NCI-H187 (cell line): Measurements from ENCODE around the gene CDR2.
A peak's percentile ranks its signal among the peaks of the same experiment; 100 is the strongest.
"Not testable (repeated sequence)": the region's sequence is repeated elsewhere in the genome, so short reads cannot be mapped to it uniquely, and the experiment has no call there.

Source experiments
- DNase-seq, 2 experiments: peaks; one replicate each; lab custom pipeline; 2025; lab: John Stamatoyannopoulos, UW

The CDR2 gene

GRCh38 chr16:22374311-22375116 is at the start of gene CDR2:
CDR2 (minus strand) TSS chr16:22374619; CDS start chr16:22374309, 310 bp downstream.
- peak; percentile 75 to 85 for DNase-seq

GRCh38 chr16:22423716-22424115 is 49.3 kb upstream of the CDR2 start:
- no peak for DNase-seq

- no peak for DNase-seq
These were observed 46.7 kb upstream of the CDR2 start for GRCh38 chr16:22421136-22421535.

GRCh38 chr16:22420606-22421135 is 46.3 kb upstream of the CDR2 start:
- no peak for DNase-seq

- no peak for DNase-seq
These were observed 45.5 kb upstream of the CDR2 start for GRCh38 chr16:22419908-22420307.

- DNase-seq = no peak
These were observed 44.4 kb upstream of the CDR2 start for GRCh38 chr16:22418826-22419225.

- not testable (repeated sequence) for DNase-seq
These were observed 43.4 kb upstream of the CDR2 start for GRCh38 chr16:22417798-22418197.

GRCh38 chr16:22417019-22417418 is 42.6 kb upstream of the CDR2 start:
- no peak for DNase-seq

GRCh38 chr16:22413819-22414218 is 39.4 kb upstream of the CDR2 start:
- DNase-seq = no peak

GRCh38 chr16:22407486-22407885 is 33.1 kb upstream of the CDR2 start:
- no peak for DNase-seq

- no peak for DNase-seq
These were observed 27.8 kb upstream of the CDR2 start for GRCh38 chr16:22402191-22402590.

GRCh38 chr16:22400900-22401299 is 26.5 kb upstream of the CDR2 start:
- no peak for DNase-seq

- DNase-seq = no peak
These were observed 23.5 kb upstream of the CDR2 start for GRCh38 chr16:22397931-22398330.

GRCh38 chr16:22397464-22397863 is 23.0 kb upstream of the CDR2 start:
- DNase-seq = no peak

- DNase-seq = no peak
These were observed 21.5 kb upstream of the CDR2 start for GRCh38 chr16:22395960-22396359.

GRCh38 chr16:22394121-22394520 is 19.7 kb upstream of the CDR2 start:
- DNase-seq = no peak

GRCh38 chr16:22388101-22388644 is 13.8 kb upstream of the CDR2 start:
- no peak for DNase-seq

- DNase-seq = no peak
These were observed 12.6 kb upstream of the CDR2 start for GRCh38 chr16:22386976-22387375.

- DNase-seq = no peak
These were observed 10.8 kb upstream of the CDR2 start for GRCh38 chr16:22385196-22385595.

- DNase-seq = no peak
These were observed 9.4 kb upstream of the CDR2 start for GRCh38 chr16:22383827-22384226.

- DNase-seq = no peak
These were observed 7.0 kb upstream of the CDR2 start for GRCh38 chr16:22381392-22381791.

GRCh38 chr16:22380529-22380928 is 6.1 kb upstream of the CDR2 start:
- no peak for DNase-seq

GRCh38 chr16:22379656-22380055 is 5.2 kb upstream of the CDR2 start:
- no peak for DNase-seq
